SK-N-SH treated with all-trans-retinoic acid at 6 μM for 48 hours (cell line): ENCODE measurements around the gene SNAPC5.

Source experiments
- ATAC-seq: fragments of 200-7000 bp; cut with Tn5 transposase; 3 replicates; pipeline ENCODE4 v1.9.1; 2020; ENCODE audit warnings: mild to moderate bottlenecking, moderate library complexity
- ARNTL ChIP-seq: fragments of 450-650 bp; formaldehyde crosslinking; IDR thresholded peaks from 2 replicates; pipeline ENCODE4 v1.5.0; 2020; ENCODE audit warnings: low read depth, mild to moderate bottlenecking, moderate library complexity, borderline replicate concordance
- BACH2 ChIP-seq: fragments of 250-450 bp; sonication (Bioruptor Pico); IDR thresholded peaks from 2 replicates; pipeline ENCODE4 v1.9.0; 2021; ENCODE audit warnings: mild to moderate bottlenecking, borderline replicate concordance
- CREB5 ChIP-seq: fragments of 250-450 bp; sonication (Bioruptor Pico); IDR thresholded peaks from 2 replicates; pipeline ENCODE4 v1.5.1; 2020; ENCODE audit warnings: low read depth, mild to moderate bottlenecking, moderate library complexity
- CSDC2 ChIP-seq: fragments of 250-450 bp; sonication (Bioruptor Pico); IDR thresholded peaks from 2 replicates; pipeline ENCODE4 v1.5.0; 2020; ENCODE audit warnings: mild to moderate bottlenecking, moderate library complexity
- CSRNP3 ChIP-seq: fragments of 250-450 bp; sonication (Bioruptor Pico); IDR thresholded peaks from 2 replicates; pipeline ENCODE4 v1.5.1; 2021; ENCODE audit warnings: mild to moderate bottlenecking, moderate library complexity
- ESRRG ChIP-seq: fragments of 250-450 bp; sonication (Bioruptor Pico); IDR thresholded peaks from 2 replicates; pipeline ENCODE4 v1.6.1; 2021; ENCODE audit warnings: mild to moderate bottlenecking
- GLIS3 ChIP-seq: fragments of 250-450 bp; sonication (Bioruptor Pico); IDR thresholded peaks from 2 replicates; pipeline ENCODE4 v1.5.0; 2020; ENCODE audit warnings: mild to moderate bottlenecking, moderate library complexity
- ISL1 ChIP-seq: fragments of 250-450 bp; sonication (Bioruptor Pico); IDR thresholded peaks from 2 replicates; pipeline ENCODE4 v2.1.2; 2022; ENCODE audit warnings: mild to moderate bottlenecking, moderate library complexity
- OSR1 ChIP-seq: fragments of 250-450 bp; sonication (Bioruptor Pico); IDR thresholded peaks from 2 replicates; pipeline ENCODE4 v1.8.0; 2022; ENCODE audit warnings: moderate library complexity, mild to moderate bottlenecking, inconsistent platforms
- PATZ1 ChIP-seq: fragments of 250-450 bp; sonication (Bioruptor Pico); IDR thresholded peaks from 2 replicates; pipeline ENCODE4 v1.8.0; 2020; ENCODE audit warnings: mild to moderate bottlenecking, moderate library complexity, borderline replicate concordance
- POU6F1 ChIP-seq: fragments of 250-450 bp; sonication (Bioruptor Pico); IDR thresholded peaks from 2 replicates; pipeline ENCODE4 v1.8.0; 2021; ENCODE audit warnings: low read depth, mild to moderate bottlenecking, moderate library complexity, borderline replicate concordance
- PPARA ChIP-seq: fragments of 250-450 bp; sonication (Bioruptor Pico); IDR thresholded peaks from 2 replicates; pipeline ENCODE4 v1.5.0; 2020; ENCODE audit warnings: mild to moderate bottlenecking, borderline replicate concordance
- RARB ChIP-seq: fragments of 250-450 bp; sonication (Bioruptor Pico); IDR thresholded peaks from 2 replicates; pipeline ENCODE4 v1.8.0; 2021; ENCODE audit warnings: mild to moderate bottlenecking, moderate library complexity
- SNAI2 ChIP-seq: fragments of 250-450 bp; sonication (Bioruptor Pico); IDR thresholded peaks from 2 replicates; pipeline ENCODE4 v1.5.0; 2020; ENCODE audit warnings: mild to moderate bottlenecking, moderate library complexity
- TSHZ2 ChIP-seq: fragments of 250-450 bp; sonication (Bioruptor Pico); IDR thresholded peaks from 2 replicates; pipeline ENCODE4 v1.5.0; 2020; ENCODE audit warnings: mild to moderate bottlenecking, moderate library complexity
- ZFP3 ChIP-seq: fragments of 250-450 bp; sonication (Bioruptor Pico); IDR thresholded peaks from 2 replicates; pipeline ENCODE4 v1.5.0; 2020; ENCODE audit warnings: mild to moderate bottlenecking, moderate library complexity
- ZFP30 ChIP-seq: fragments of 450-650 bp; formaldehyde crosslinking; IDR thresholded peaks from 2 replicates; pipeline ENCODE4 v1.5.0; 2022; ENCODE audit warnings: mild to moderate bottlenecking, moderate library complexity
- ZNF70 ChIP-seq: fragments of 450-650 bp; formaldehyde crosslinking; IDR thresholded peaks from 2 replicates; pipeline ENCODE4 v1.5.0; 2020; ENCODE audit warnings: mild to moderate bottlenecking, moderate library complexity

Gene SNAPC5

GRCh38 chr15:66494262-66494661 lies 3.3 kb downstream of the SNAPC5 start:
- TF ChIP-seq PATZ1 (CRISPR knock-in tag) = no peak
- TF ChIP-seq ZFP30 = no peak
- TF ChIP-seq CREB5 = no peak
- no peak for TF ChIP-seq GLIS3
- no peak for TF ChIP-seq ESRRG
- TF ChIP-seq ZNF70 = no peak
- no peak for TF ChIP-seq ISL1 (CRISPR knock-in tag)
- TF ChIP-seq PPARA (CRISPR knock-in tag) = no peak
- no peak for TF ChIP-seq BACH2 (CRISPR knock-in tag)
- TF ChIP-seq ZFP3 (CRISPR knock-in tag) = no peak
- TF ChIP-seq SNAI2 = no peak
- no peak for TF ChIP-seq OSR1 (CRISPR knock-in tag)
- TF ChIP-seq, all 23 proteins: peak for 0
- no peak for ATAC-seq

- ATAC-seq = no peak
- TF ChIP-seq ZNF70 (no peak), RARB (CRISPR knock-in tag) (no peak), POU6F1 (CRISPR knock-in tag) (no peak), PATZ1 (CRISPR knock-in tag) (no peak), CSDC2 (CRISPR knock-in tag) (no peak), GLIS3 (no peak), ARNTL (CRISPR knock-in tag) (no peak), BACH2 (CRISPR knock-in tag) (no peak), CSRNP3 (no peak), SNAI2 (no peak), TSHZ2 (CRISPR knock-in tag) (no peak)
These were observed 5.7 kb downstream of the SNAPC5 start for GRCh38 chr15:66491846-66492245.

GRCh38 chr15:66489179-66489791 lies 8.3 kb downstream of the SNAPC5 start:
- ATAC-seq = no peak
- TF ChIP-seq TSHZ2 (CRISPR knock-in tag) (no peak), SNAI2 (no peak), ISL1 (CRISPR knock-in tag) (no peak), CREB5 (no peak), ZFP3 (CRISPR knock-in tag) (no peak), ZNF70 (no peak), RARB (CRISPR knock-in tag) (no peak), ZFP30 (no peak), CSDC2 (CRISPR knock-in tag) (no peak), CSRNP3 (no peak)
